CD4-positive, alpha-beta T cell treated with Interferon alpha-2 for 1 hour (primary cell): ENCODE data around the gene INKA1.

Experiments used
- DNase-seq, 2 donors: peaks; one replicate each; pipeline ENCODE4 v3.0.0-alpha.2; 2020 to 2022

The INKA1 gene

GRCh38 chr3:49787182-49787464 lies 15.9 kb upstream of the INKA1 start:
- no peak for DNase-seq

- no peak for DNase-seq
These were observed 15.5 kb upstream of the INKA1 start for GRCh38 chr3:49787536-49787935.

- DNase-seq: no peak
These were observed 15.0 kb upstream of the INKA1 start for GRCh38 chr3:49788056-49788455.

GRCh38 chr3:49790626-49791411 lies 12.2 kb upstream of the INKA1 start:
- DNase-seq: no peak

- DNase-seq: no peak
These were observed 11.5 kb upstream of the INKA1 start for GRCh38 chr3:49791571-49791970.

GRCh38 chr3:49792371-49793150 lies 10.5 kb upstream of the INKA1 start:
- no peak for DNase-seq

GRCh38 chr3:49793486-49794085 lies 9.5 kb upstream of the INKA1 start:
- no peak for DNase-seq

- no peak for DNase-seq
These were observed 8.6 kb upstream of the INKA1 start for GRCh38 chr3:49794431-49794830.

- no peak for DNase-seq
These were observed 7.8 kb upstream of the INKA1 start for GRCh38 chr3:49794926-49795905.

GRCh38 chr3:49799105-49799504 lies 4.0 kb upstream of the INKA1 start:
- DNase-seq: no peak

GRCh38 chr3:49799761-49800160 lies 3.3 kb upstream of the INKA1 start, which contains the start of gene CDHR4:
Gene CDHR4 (minus strand): TSS chr3:49799873. CDS start chr3:49799812, 61 bp downstream.
- no peak for DNase-seq

- no peak for DNase-seq
These were observed 1.9 kb upstream of the INKA1 start for GRCh38 chr3:49801160-49801559.

- DNase-seq: peak in 1 of 2 donors; percentile 39
These were observed 542 bp downstream of the INKA1 start for GRCh38 chr3:49803465-49804140.

- no peak for DNase-seq
These were observed 1.3 kb downstream of the INKA1 start for GRCh38 chr3:49804141-49805041.

- peak in 1 of 2 donors; percentile 49 for DNase-seq
These were observed 2.3 kb downstream of the INKA1 start for GRCh38 chr3:49805367-49805782.

GRCh38 chr3:49805897-49806701 lies 3.0 kb downstream of the INKA1 start:
- peak in 1 of 2 donors; percentile 29 for DNase-seq

GRCh38 chr3:49806850-49807249 lies 3.8 kb downstream of the INKA1 start:
- no peak for DNase-seq

GRCh38 chr3:49807431-49808114 lies 4.5 kb downstream of the INKA1 start:
- no peak for DNase-seq

- DNase-seq: no peak
These were observed 9.9 kb downstream of the INKA1 start for GRCh38 chr3:49812916-49813496.
